HG02852 (cell line): ENCODE measurements around the gene CREB3.

ENCODE experiments used
- ATAC-seq: cut with Tn5 transposase; IDR thresholded peaks from one replicate; pipeline ENCODE4 v1.9.1; 2021; ENCODE audit warnings: mild to moderate bottlenecking, moderate library complexity; ENCODE audit not compliant: unreplicated experiment

Gene CREB3

DNA sequence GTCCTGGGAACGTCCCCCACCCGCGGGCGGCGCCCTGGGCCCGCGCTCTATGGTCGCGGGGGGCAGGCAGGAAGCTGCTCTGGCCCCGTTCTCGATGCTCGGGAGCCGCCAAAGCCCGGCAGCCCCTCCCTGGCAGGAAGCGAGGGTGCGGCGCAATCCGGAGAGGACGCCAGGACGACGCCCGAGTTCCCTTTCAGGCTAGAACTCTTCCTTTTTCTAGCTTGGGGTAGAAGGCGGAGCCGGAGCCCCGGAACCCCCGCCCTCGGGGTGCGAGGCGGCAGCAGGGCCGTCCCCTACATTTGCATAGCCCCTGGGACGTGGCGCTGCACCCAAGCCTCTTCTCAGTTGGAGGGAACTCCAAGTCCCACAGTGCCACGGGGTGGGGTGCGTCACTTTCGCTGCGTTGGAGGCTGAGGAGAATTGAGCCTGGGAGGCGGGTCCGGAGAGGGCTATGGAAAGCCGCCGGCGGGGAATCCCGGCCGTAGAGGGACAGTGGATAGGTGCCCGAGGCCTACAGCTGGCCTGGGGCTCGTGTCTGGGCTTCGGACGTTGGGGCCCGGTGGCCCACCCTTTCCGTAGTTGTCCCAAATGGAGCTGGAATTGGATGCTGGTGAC lies at the start of gene CREB3, which contains the start of gene TLN1:
Gene CREB3 (plus strand): TSS at position 482 of the 615 bp plus-strand sequence. CDS start 107 bp downstream, at position 589.
Gene TLN1 (minus strand): TSS at position 11 of the 615 bp plus-strand sequence. CDS start 6,501 bp downstream, outside the sequence.
- ATAC-seq: peak; percentile 75

DNA sequence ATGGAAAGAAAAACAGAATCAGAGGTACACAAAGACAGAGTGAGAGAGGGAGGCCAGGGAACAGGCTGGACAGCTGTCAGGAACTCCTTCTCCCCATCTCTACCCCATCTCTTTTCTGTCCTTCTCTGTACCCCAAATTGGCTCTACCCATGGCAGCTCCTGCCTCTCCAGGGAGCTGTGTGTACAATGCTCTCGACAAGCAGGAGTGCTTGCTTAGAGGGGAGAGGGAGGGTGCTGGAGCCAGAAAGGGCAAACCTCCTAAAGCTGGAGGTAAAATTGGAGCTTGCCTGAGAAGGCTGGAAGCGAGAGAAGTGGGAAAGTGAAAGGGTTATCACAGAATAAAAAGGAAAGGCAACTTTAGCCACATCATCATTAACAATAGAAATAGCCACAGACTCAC lies 49.1 kb upstream of the CREB3 start:
- no peak for ATAC-seq

GRCh38 chr9:35684921-35685320 lies 47.5 kb upstream of the CREB3 start:
- no peak for ATAC-seq

DNA sequence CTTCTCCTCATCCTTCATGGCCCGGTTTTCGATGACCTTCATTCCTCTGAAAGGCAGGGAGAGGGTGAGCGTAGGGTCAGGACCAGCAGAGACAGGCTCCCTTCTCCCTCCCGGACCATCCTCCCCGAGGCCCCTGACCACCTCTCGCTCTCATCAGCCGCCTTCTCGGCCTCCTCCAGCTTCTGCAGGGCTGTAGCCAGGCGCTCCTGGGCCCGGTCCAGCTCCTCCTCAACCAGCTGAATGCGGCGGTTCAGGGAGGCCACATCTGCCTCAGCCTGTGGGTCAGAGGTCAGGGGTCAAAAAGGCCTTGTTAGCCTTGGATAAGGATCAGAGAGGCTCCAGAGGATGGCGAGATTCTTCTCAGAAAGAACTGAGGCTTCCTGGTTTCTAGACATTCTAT lies 47.0 kb upstream of the CREB3 start:
- no peak for ATAC-seq

DNA sequence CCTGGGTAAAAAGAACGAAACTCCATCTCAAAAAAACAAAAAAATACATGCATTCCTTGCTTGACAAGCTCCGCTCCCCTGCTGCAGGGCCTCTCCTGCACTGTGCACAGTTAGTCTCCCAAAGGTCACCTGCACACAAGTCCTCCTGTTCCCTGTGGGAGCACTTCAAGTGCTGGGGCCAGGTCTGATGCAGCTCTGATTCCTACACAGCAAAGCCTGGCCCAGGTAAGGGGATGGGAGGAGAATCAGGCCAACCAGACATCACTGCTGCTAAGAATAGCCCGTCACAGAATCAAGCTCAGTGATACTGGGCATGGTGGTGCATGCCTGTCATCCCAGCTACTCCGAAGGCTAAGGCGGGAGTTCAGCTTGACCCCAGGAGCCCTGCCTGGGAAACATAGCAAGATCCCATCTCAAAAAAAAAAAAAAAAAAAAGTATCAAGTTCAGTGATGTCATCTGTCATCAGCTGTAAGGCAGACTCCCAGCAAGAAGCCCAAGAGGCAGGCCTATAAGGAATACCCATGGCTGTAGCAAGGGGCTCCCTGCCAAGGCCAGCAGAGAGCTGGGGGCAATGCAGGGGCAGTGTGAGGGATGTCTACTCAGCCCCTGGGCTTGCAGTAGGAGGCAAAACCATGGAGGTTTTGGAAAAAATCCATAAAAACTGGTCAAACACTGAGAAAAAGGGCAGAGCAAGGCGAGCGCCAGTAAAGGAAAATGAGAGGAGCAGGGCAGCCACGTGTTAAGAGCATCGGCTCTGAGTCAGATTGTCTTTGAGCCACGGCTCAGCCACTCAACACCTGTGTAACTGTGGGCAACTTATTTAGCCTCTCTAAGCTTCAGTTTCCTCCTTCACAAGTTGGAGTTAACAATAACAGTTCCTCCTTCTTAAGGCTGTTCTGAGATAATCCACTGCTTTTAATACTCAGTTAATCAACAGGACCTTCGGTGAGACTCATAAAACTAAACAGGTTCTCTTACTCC lies 46.0 kb upstream of the CREB3 start:
- ATAC-seq: no peak

- ATAC-seq: no peak
Observed at GRCh38 chr9:35687306-35687705, 45.2 kb upstream of the CREB3 start.

GRCh38 chr9:35687972-35688557 lies 44.4 kb upstream of the CREB3 start:
- no peak for ATAC-seq

GRCh38 chr9:35688558-35689541 lies 43.6 kb upstream of the CREB3 start:
- ATAC-seq: no peak

GRCh38 chr9:35689542-35690293 lies 42.7 kb upstream of the CREB3 start, which contains the start of gene TPM2:
TSS of gene TPM2 (minus strand) at chr9:35689925. CDS start at chr9:35689817, 108 bp downstream.
- no peak for ATAC-seq

DNA sequence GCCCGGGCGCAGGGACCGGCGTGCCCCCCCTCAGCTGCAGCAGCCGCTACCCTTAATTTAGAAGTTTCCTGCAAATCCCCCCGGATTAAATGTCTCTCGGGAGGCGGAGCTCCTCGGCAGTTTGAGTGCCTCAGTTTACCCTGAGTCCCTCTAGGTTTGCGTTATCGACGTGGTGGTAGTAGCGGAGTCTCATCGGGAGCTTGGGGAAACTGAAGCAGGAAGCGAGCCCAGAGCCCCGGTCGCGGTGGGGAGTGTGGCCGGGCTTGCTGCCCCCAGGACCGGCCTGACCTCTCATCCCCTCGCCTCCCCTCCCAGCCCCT lies 42.2 kb upstream of the CREB3 start:
- ATAC-seq: no peak

DNA sequence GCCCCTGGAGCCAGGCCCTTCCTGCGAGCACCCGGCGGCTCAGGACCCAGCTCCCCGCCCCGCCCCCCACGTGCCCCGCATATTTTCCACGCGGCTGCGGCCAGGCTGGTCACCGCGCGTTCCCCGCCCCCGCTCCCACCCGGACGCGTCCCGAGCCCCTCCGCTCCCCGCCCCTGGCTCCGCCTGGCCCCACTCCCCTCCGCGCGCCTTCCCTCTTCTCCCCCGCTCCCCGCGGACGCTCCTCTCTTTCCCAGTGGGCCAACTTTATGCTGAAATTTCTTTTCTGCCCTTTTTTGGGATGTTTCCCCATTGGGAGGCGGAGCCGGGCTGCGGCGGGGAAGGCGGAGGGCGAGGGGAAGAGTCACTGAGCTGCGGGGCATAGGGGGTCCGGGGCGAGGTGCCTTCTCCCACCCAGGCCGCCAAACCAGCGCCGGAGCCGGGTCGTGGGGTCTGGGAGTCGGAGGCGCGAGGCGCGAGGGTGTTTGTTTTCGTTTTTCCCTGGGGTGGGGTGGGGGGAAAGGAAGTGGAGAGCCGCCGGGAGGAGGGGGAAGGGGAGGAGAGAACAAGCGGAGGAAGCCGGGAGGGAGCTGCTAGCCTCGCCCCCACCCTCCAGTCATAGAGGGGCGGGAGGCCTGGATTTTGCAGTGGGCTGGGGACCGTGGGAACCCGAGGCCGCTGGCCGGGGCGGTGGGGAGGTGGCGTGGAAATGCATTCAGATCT lies 41.7 kb upstream of the CREB3 start:
- no peak for ATAC-seq

DNA sequence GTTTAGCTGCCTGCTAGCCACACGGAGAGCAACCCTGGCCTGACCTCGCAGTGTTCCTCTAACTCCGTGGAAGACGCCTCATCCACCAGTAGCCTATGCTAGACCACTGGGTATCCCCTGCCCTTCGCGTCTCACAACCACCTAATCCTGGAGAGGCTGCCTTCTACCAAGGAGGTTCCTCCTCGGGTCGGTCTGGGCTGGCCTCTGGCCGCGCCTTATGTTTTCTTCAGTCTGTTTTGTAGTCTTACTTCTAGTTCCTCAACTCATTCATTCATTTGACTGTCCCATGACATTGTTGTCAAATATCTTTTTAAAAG lies 41.2 kb upstream of the CREB3 start:
- no peak for ATAC-seq

DNA sequence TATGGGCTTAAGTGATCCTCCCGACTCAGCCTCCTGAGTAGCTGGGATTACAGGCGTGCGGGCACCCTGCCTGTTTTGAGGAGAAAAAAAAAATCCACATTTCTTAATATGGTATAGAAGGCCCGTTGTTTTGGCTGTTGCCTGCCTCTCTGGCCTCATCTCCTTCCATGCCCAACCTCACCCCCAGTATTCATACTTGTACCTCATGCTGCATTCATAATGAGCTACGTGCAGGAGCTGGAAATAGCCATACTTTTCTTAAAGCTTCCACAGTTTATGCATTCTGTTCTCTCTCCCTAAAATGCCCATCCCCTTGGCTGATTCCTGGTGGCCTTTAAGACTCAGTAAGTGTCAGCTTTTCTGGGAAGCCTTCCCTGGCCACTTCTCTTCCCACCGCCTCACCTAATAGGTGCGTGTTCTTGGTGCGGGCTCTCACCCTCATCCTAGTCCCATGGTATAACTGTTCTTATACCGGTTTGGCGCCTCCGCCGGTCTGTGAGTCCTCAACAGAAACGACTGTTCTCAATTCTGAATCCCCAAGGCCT lies 40.6 kb upstream of the CREB3 start:
- ATAC-seq: no peak

GRCh38 chr9:35695943-35696401 lies 36.5 kb upstream of the CREB3 start:
- ATAC-seq: no peak

GRCh38 chr9:35696520-35697215 lies 35.8 kb upstream of the CREB3 start:
- ATAC-seq: peak; percentile 67

GRCh38 chr9:35697486-35697885 lies 35.0 kb upstream of the CREB3 start:
- ATAC-seq: no peak

GRCh38 chr9:35698231-35698630 lies 34.2 kb upstream of the CREB3 start:
- no peak for ATAC-seq

- ATAC-seq: no peak
Observed at GRCh38 chr9:35700031-35700430, 32.4 kb upstream of the CREB3 start.
